K562 (cell line): ENCODE results near the gene MBLAC2. TPM values are rescaled to one million over a fixed set of nuclear protein-coding genes. Genes with fewer than 3 reads are reported as not detected.

Experiments
- CBX8 ChIP-seq: fragments of 200-600 bp; sonication (generic); IDR thresholded peaks from 2 replicates; pipeline ENCODE4 v1.6.1; 2012; ENCODE audit warnings: borderline replicate concordance, mixed run types, low read depth, mild to moderate bottlenecking, moderate library complexity, mixed read lengths, low read length, control low read depth, inconsistent platforms; ENCODE audit not compliant: poor library complexity, severe bottlenecking; ENCODE audit errors: extremely low read depth
- GTF2E2 ChIP-seq: fragments of 200-800 bp; sonication (Bioruptor generic); IDR thresholded peaks from 2 replicates; pipeline ENCODE4 v1.6.1; 2016; ENCODE audit warnings: missing genetic modification characterization, missing compliant biosample characterization
- JUND ChIP-seq, 2 experiments: IDR thresholded peaks; 2 replicates in 1 of 2; 3 replicates in 1 of 2; pipeline ENCODE4 v1.6.1; 2011; ENCODE audit warnings: borderline replicate concordance in 2 of 2, low read depth in 2 of 2, low read length in 2 of 2, improper control_type of control experiment in 1 of 2, missing biosample characterization in 1 of 2, missing genetic modification characterization in 1 of 2, missing genetic modification reagents in 1 of 2
- MCM3 ChIP-seq: fragments of 450-650 bp; IDR thresholded peaks from 2 replicates; pipeline ENCODE4 v1.6.1; 2016
- TCF3 ChIP-seq: sonication (generic); formaldehyde crosslinking; IDR thresholded peaks from 2 replicates; pipeline ENCODE4 v1.4.0; 2020; ENCODE audit warnings: mild to moderate bottlenecking, missing genetic modification reagents
- TEAD1 ChIP-seq, 2 experiments: fragments of 450-650 bp in 1 of 2; sonication (generic) in 1 of 2; formaldehyde crosslinking; IDR thresholded peaks; 2 replicates each; pipeline versions ENCODE4 v1.4.0 to v1.8.0; 2020 to 2022; ENCODE audit warnings: mild to moderate bottlenecking in 2 of 2, missing genetic modification reagents in 1 of 2
- ZC3H8 ChIP-seq: fragments of 450-650 bp; IDR thresholded peaks from 2 replicates; pipeline ENCODE4 v1.6.1; 2017
- ZNF324 ChIP-seq: fragments of 250-450 bp; sonication (Bioruptor Pico); IDR thresholded peaks from 2 replicates; pipeline ENCODE4 v1.4.0; 2020; ENCODE audit warnings: mild to moderate bottlenecking
- ZNF561 ChIP-seq: fragments of 450-650 bp; formaldehyde crosslinking; conservative IDR thresholded peaks from 2 replicates; pipeline ENCODE4 v1.4.0; 2020; ENCODE audit warnings: mild to moderate bottlenecking, moderate library complexity
- ZNF586 ChIP-seq: fragments of 450-650 bp; formaldehyde crosslinking; conservative IDR thresholded peaks from 2 replicates; pipeline ENCODE4 v1.4.0; 2020; ENCODE audit warnings: mild to moderate bottlenecking, moderate library complexity
- polyA plus RNA-seq, 8 experiments: library from polyadenylated mRNA; depleted of rRNA in 4 of 8; stranded (reverse) in 5 of 8; unstranded in 3 of 8; fragments of >200 nt; fragmentation: Nextera tagmentation in 2 of 8; fragmentation: Illumina TruSeq in 1 of 8; extraction: Ambion mirVana in 2 of 8; extraction: Trizol in 1 of 8; gene quantifications; 2 replicates each; pipeline versions ENCODE4 v1.2.1 to v1.2.3, GENCODE V29; 2011 to 2014; ENCODE audit warnings: inconsistent platforms in 1 of 8, missing spikeins in 1 of 8
- total RNA-seq, 7 experiments: library from RNA; depleted of rRNA in 6 of 7; stranded (reverse); fragments of >200 nt in 6 of 7; fragmentation: Illumina TruSeq in 2 of 7; extraction: Trizol in 2 of 7; gene quantifications; 2 replicates each; pipeline versions ENCODE4 v1.2.1 to v1.2.3, GENCODE V29; 2011 to 2021; ENCODE audit warnings: low replicate concordance in 1 of 7
- TF ChIP-seq, protein P1 (sequence below): sonication (generic); formaldehyde crosslinking; IDR thresholded peaks from 2 replicates; pipeline ENCODE4 v1.8.0; 2023; ENCODE audit warnings: mild to moderate bottlenecking, missing genetic modification reagents
- TF ChIP-seq, protein P2 (sequence below): sonication (generic); formaldehyde crosslinking; IDR thresholded peaks from 2 replicates; pipeline ENCODE4 v1.4.0; 2020; ENCODE audit warnings: mild to moderate bottlenecking, missing genetic modification reagents
- TF ChIP-seq, protein P3 (sequence below): fragments of 250-450 bp; sonication (Bioruptor Pico); IDR thresholded peaks from 2 replicates; pipeline ENCODE4 v1.9.0; 2021; ENCODE audit warnings: mild to moderate bottlenecking
- TF ChIP-seq, protein P4 (sequence below): fragments of 450-650 bp; IDR thresholded peaks from 2 replicates; pipeline ENCODE4 v1.6.1; 2017; ENCODE audit warnings: mild to moderate bottlenecking, moderate library complexity
- TF ChIP-seq, protein P5 (sequence below): fragments of 200-400 bp; formaldehyde crosslinking; IDR thresholded peaks from 2 replicates; pipeline ENCODE4 v1.6.1; 2017; ENCODE audit warnings: mild to moderate bottlenecking, low read depth, low read length, moderate library complexity

MBLAC2 gene
- total and polyA plus RNA-seq, 9 of the 15 experiments (the other 6 are each of a cell fraction or from before 2014, with no cell fraction given): 2.4 to 13.1 (median 10.3) TPM

DNA sequence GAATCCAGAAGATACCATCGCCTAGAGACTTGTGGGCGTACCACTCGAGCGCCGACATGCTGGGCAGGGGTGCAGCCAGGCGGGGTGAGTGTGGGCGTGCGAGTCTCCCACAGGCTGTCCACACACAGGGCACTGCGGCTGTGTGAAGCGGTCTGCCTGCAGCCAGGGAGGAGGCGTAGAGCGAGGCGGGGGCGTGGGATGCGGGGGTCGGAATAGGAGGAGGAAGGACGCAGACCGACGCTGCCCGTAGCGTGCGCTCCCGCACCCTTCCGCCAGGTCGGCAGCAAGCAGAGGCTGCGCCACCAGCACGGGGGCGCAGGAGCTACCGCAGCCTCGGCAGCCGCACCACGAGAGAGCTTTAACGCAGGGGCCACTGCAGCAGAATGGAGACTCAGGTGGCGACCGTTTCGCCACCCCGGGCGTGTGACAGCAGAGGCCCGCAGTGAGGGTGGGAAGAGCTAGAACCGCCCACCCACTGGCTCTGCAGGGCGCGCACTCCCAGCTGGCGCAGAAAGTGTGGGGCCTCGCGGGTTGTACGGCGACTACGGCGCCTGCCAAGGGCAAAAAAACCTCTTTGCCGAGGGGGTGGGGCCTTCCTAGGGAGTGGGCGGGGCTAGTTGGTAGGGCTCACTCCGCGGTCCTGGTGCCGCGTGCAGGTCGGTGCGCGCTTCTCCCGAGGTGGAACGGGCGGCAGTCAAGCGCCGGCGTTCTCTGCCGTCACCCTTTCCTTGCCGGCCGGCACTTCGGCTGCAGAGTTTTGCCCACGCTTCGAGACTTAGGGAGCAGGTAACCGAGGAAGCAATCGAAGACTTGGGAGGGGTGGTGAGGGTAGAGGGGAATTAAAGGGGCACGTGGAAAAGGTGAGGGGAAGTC is at the start of gene MBLAC2, which contains the start of gene POLR3G (continued):
- no peak for TF ChIP-seq ZNF561 (CRISPR knock-in tag)
- TF ChIP-seq GTF2E2 (tag): 0 out of 2 replicates have a peak, but pooled peaks have one; percentile 44
- no peak; the same call in 1 of the 2 replicates for TF ChIP-seq TCF3
- TF ChIP-seq, protein P1, sequence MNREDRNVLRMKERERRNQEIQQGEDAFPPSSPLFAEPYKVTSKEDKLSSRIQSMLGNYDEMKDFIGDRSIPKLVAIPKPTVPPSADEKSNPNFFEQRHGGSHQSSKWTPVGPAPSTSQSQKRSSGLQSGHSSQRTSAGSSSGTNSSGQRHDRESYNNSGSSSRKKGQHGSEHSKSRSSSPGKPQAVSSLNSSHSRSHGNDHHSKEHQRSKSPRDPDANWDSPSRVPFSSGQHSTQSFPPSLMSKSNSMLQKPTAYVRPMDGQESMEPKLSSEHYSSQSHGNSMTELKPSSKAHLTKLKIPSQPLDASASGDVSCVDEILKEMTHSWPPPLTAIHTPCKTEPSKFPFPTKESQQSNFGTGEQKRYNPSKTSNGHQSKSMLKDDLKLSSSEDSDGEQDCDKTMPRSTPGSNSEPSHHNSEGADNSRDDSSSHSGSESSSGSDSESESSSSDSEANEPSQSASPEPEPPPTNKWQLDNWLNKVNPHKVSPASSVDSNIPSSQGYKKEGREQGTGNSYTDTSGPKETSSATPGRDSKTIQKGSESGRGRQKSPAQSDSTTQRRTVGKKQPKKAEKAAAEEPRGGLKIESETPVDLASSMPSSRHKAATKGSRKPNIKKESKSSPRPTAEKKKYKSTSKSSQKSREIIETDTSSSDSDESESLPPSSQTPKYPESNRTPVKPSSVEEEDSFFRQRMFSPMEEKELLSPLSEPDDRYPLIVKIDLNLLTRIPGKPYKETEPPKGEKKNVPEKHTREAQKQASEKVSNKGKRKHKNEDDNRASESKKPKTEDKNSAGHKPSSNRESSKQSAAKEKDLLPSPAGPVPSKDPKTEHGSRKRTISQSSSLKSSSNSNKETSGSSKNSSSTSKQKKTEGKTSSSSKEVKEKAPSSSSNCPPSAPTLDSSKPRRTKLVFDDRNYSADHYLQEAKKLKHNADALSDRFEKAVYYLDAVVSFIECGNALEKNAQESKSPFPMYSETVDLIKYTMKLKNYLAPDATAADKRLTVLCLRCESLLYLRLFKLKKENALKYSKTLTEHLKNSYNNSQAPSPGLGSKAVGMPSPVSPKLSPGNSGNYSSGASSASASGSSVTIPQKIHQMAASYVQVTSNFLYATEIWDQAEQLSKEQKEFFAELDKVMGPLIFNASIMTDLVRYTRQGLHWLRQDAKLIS (CRISPR knock-in tag): peak; percentile 79; the same call in 1 of the 2 replicates
- TF ChIP-seq, protein P2, sequence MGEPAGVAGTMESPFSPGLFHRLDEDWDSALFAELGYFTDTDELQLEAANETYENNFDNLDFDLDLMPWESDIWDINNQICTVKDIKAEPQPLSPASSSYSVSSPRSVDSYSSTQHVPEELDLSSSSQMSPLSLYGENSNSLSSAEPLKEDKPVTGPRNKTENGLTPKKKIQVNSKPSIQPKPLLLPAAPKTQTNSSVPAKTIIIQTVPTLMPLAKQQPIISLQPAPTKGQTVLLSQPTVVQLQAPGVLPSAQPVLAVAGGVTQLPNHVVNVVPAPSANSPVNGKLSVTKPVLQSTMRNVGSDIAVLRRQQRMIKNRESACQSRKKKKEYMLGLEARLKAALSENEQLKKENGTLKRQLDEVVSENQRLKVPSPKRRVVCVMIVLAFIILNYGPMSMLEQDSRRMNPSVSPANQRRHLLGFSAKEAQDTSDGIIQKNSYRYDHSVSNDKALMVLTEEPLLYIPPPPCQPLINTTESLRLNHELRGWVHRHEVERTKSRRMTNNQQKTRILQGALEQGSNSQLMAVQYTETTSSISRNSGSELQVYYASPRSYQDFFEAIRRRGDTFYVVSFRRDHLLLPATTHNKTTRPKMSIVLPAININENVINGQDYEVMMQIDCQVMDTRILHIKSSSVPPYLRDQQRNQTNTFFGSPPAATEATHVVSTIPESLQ (CRISPR knock-in tag): 0 out of 2 replicates have a peak, but pooled peaks have one; percentile 64
- TF ChIP-seq TEAD1 (CRISPR knock-in tag; IDR thresholded peaks at IDR 0.05): peak in 1 of 2 experiments; percentile 33; a peak in 1 of 4 replicates
- no peak for TF ChIP-seq MCM3
- TF ChIP-seq, protein P3, sequence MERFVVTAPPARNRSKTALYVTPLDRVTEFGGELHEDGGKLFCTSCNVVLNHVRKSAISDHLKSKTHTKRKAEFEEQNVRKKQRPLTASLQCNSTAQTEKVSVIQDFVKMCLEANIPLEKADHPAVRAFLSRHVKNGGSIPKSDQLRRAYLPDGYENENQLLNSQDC (CRISPR knock-in tag): 0 out of 2 replicates have a peak, but pooled peaks have one; percentile 14
- TF ChIP-seq ZNF324 (CRISPR knock-in tag): 0 out of 2 replicates have a peak, but pooled peaks have one; percentile 5
- TF ChIP-seq, protein P4, sequence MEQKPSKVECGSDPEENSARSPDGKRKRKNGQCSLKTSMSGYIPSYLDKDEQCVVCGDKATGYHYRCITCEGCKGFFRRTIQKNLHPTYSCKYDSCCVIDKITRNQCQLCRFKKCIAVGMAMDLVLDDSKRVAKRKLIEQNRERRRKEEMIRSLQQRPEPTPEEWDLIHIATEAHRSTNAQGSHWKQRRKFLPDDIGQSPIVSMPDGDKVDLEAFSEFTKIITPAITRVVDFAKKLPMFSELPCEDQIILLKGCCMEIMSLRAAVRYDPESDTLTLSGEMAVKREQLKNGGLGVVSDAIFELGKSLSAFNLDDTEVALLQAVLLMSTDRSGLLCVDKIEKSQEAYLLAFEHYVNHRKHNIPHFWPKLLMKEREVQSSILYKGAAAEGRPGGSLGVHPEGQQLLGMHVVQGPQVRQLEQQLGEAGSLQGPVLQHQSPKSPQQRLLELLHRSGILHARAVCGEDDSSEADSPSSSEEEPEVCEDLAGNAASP: no peak
- no peak for TF ChIP-seq CBX8
- TF ChIP-seq, protein P5, sequence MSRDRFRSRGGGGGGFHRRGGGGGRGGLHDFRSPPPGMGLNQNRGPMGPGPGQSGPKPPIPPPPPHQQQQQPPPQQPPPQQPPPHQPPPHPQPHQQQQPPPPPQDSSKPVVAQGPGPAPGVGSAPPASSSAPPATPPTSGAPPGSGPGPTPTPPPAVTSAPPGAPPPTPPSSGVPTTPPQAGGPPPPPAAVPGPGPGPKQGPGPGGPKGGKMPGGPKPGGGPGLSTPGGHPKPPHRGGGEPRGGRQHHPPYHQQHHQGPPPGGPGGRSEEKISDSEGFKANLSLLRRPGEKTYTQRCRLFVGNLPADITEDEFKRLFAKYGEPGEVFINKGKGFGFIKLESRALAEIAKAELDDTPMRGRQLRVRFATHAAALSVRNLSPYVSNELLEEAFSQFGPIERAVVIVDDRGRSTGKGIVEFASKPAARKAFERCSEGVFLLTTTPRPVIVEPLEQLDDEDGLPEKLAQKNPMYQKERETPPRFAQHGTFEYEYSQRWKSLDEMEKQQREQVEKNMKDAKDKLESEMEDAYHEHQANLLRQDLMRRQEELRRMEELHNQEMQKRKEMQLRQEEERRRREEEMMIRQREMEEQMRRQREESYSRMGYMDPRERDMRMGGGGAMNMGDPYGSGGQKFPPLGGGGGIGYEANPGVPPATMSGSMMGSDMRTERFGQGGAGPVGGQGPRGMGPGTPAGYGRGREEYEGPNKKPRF: no peak
- no peak for TF ChIP-seq ZC3H8
- TF ChIP-seq JUND (IDR thresholded peaks at IDR 0.05; ENCODE audit: borderline replicate concordance, low read depth, low read length): peak; percentile 49; the same call in 1 of the 2 replicates
- TF ChIP-seq JUND (tag; IDR thresholded peaks at IDR 0.05; ENCODE audit: borderline replicate concordance, low read depth, low read length): no peak
- TF ChIP-seq ZNF586: no peak
